ENCODE data around the gene MARCHF6. TPM values are rescaled to one million over a fixed set of nuclear protein-coding genes. Genes with fewer than 3 reads are reported as not detected.

The MARCHF6 gene
- 199 and 201 TPM in 2 replicates for total RNA-seq
- total RNA-seq (2013), result 59.7 TPM
- polyA plus RNA-seq, result 69.0 and 137 TPM in 2 replicates
- polyA minus RNA-seq, result 88.7 and 95.7 TPM in 2 replicates

- Histone ChIP-seq H2AFZ (ENCODE audit: insufficient read depth, low read depth, low read length, poor library complexity, severe bottlenecking) (peak within 1 kb of the TSS; percentile 87), H3K4me3 (ENCODE audit: control extremely low read depth in 1 of 5, extremely low read depth in 1 of 5, insufficient read depth in 1 of 5, low read depth in 2 of 5, low read length in 4 of 5) (peak within 1 kb of the TSS; percentile 64 to 96 (median 90)), H4K20me1 (ENCODE audit: control insufficient read depth, insufficient read depth, low read length, poor library complexity, severe bottlenecking) (peaks cover 22% of the 10 kb centered on the region), H3K4me1 (ENCODE audit: control insufficient read depth in 2 of 2, insufficient read depth in 2 of 2, low read length in 2 of 2) (peaks cover 30 to 33% of the 10 kb centered on the region in 2 donors), H3K9me3 (ENCODE audit: control extremely low read depth in 1 of 3, control insufficient read depth in 2 of 3, insufficient read depth in 1 of 3, low read length in 2 of 3) (no peaks in the 10 kb centered on the region), H3K9ac (ENCODE audit: low read length) (peak within 1 kb of the TSS; percentile 75), H3K27me3 (replicated peaks in 1 of 4; ENCODE audit: control extremely low read depth in 1 of 4, control insufficient read depth in 3 of 4, insufficient read depth in 4 of 4, low read length in 3 of 4) (no peaks in the 10 kb centered on the region), H3K79me2 (ENCODE audit: control insufficient read depth, insufficient read depth, low read length) (peaks cover 51% of the 10 kb centered on the region), H3K4me2 (replicated peaks; ENCODE audit: low read depth, low read length, poor library complexity, severe bottlenecking) (peak within 1 kb of the TSS; percentile 83), H3K27ac (ENCODE audit: low read length in 2 of 2) (peak within 1 kb of the TSS; percentile 97 to 98), H3K36me3 (replicated peaks in 1 of 2; ENCODE audit: control extremely low read depth in 1 of 2, control insufficient read depth in 1 of 2, extremely low read depth in 1 of 2, insufficient read depth in 2 of 2, low read length in 1 of 2) (no peaks in the 10 kb centered on the region)
- no peaks in the 10 kb centered on the region for H3K27me3 Mint-ChIP-seq
- ChIA-PET CTCF (interaction anchor here (1.0 to 1.6 kb wide), 5 partner anchors 10 to 254 kb away, joined by 3 to 9 read pairs (median 4); no protein-coding TSS in a partner anchor), POLR2A (interaction anchor here (0.5 to 1.2 kb wide), 5 partner anchors 17 to 253 kb away, joined by 3 to 17 read pairs (median 4); partner anchors contain the start of genes ANKRD33B, ATPSCKMT and CCT5)
- DNase-seq (peak; percentile 97), ATAC-seq (ENCODE audit: low read depth) (peak; percentile 82)
- intact Hi-C loops (cut with micrococcal nuclease), result loop anchor here (1.0 to 2.0 kb wide), 6 partner anchors 69 to 408 kb away; partner anchors contain the start of genes CCT5, DAP and ROPN1L
- H3K4me3 Mint-ChIP-seq, result peak within 1 kb of the TSS; percentile 94
- TF ChIP-seq, protein P1, sequence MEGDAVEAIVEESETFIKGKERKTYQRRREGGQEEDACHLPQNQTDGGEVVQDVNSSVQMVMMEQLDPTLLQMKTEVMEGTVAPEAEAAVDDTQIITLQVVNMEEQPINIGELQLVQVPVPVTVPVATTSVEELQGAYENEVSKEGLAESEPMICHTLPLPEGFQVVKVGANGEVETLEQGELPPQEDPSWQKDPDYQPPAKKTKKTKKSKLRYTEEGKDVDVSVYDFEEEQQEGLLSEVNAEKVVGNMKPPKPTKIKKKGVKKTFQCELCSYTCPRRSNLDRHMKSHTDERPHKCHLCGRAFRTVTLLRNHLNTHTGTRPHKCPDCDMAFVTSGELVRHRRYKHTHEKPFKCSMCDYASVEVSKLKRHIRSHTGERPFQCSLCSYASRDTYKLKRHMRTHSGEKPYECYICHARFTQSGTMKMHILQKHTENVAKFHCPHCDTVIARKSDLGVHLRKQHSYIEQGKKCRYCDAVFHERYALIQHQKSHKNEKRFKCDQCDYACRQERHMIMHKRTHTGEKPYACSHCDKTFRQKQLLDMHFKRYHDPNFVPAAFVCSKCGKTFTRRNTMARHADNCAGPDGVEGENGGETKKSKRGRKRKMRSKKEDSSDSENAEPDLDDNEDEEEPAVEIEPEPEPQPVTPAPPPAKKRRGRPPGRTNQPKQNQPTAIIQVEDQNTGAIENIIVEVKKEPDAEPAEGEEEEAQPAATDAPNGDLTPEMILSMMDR (IDR thresholded peaks at IDR 0.05), result no peak
- TF ChIP-seq EZH2 (IDR thresholded peaks at IDR 0.05; ENCODE audit: borderline replicate concordance, insufficient read depth, low read depth, low read length, poor library complexity, severe bottlenecking), result no peak
- no peaks in the 10 kb centered on the region for H3K9me3 Mint-ChIP-seq (ENCODE audit: insufficient read depth)
- peaks cover 39% of the 10 kb centered on the region for H3K4me1 Mint-ChIP-seq
- H3K27ac Mint-ChIP-seq, result peak within 1 kb of the TSS; percentile 96
- under 1% methylated on average over 92 of the region's 92 CpGs for WGBS (ENCODE audit: insufficient coverage)
Observed at GRCh38 chr5:10353241-10354047, at the start of gene MARCHF6. Gene MARCHF6, plus strand, starts transcription at chr5:10353695. Its CDS starts 204 bp downstream, at chr5:10353899.
